ENCODE data around the gene IGF1R. TPM values are rescaled to one million over a fixed set of nuclear protein-coding genes. Genes with fewer than 3 reads are reported as not detected.
A peak's percentile ranks its signal among the peaks of the same experiment; 100 is the strongest.

The IGF1R gene
- total and polyA plus RNA-seq, 3 experiments from 2014 or later = 2.1 to 11.3 (median 10.9) TPM

DNA sequence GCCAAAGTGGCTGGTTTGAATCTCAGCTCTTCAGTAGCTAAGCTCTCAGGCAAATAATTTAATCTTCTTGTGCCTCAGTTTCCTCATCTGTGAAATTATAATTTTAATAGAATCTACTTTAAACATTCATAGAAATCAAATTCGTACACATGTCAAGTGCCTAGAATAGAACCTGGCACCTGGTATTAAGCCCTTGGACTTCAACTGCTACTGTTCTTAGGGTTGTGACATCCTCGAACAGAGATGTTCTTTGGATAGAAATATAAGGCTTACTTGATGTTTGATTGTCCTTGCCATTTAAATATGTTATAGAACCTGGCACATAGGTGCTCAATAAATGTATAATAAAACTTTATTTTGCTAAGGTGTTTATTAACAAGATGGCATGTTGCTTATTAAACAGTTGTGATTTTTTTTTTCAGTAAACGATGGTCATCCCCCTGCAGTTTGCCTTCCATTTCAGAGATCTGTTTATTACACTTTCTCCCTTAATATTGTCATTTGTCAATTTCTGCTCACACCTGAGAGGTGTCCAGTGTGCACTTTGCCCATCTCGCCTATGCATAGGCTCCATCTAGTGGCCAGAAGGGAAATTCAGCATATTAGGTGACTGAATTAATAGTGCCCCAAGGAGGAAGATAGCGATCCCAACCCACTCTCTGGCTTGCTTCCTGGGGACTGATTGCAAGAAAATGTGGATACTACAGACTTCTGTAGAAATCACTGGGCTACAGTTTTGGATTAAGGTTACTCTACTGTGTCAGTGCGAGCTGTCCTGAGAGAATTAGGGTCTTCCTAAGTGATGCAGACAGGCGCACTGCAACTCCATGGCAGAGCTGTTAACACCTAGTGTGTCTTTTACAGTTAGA is 10.7 kb downstream of the IGF1R start:
- ChIA-PET CTCF (interaction anchor here (0.7 to 1.8 kb wide), 5 partner anchors 12 to 147 kb away, joined by 3 to 6 read pairs (median 4); no protein-coding TSS in a partner anchor), POLR2A (no interaction called here)
- Mint-ChIP-seq H3K4me1 (peaks cover 0 to 8% (median 3%) of the 10 kb centered on the region in 3 donors), H3K9me3 (no peaks in the 10 kb centered on the region), H3K36me3 (no peaks in the 10 kb centered on the region), H3K4me3 (no peak overlapping the region), H3K27ac (no peak overlapping the region), H3K27me3 (peaks cover 17 to 48% of the 10 kb centered on the region in 2 donors)
- Histone ChIP-seq H3K36me3 (ENCODE audit: insufficient read depth, low read length) (no peaks in the 10 kb centered on the region), H3K4me3 (ENCODE audit: low read length) (no peak overlapping the region), H3K9me3 (ENCODE audit: low read length) (no peaks in the 10 kb centered on the region), H3K27ac (ENCODE audit: low read depth, low read length) (no peak overlapping the region), H3K27me3 (ENCODE audit: insufficient read depth, low read length, poor library complexity, severe bottlenecking) (no peaks in the 10 kb centered on the region), H3K4me1 (ENCODE audit: insufficient read depth, low read length) (peaks cover 14% of the 10 kb centered on the region)
- DNase-seq = peak in 2 of 5 donors; percentile 20 to 43

DNA sequence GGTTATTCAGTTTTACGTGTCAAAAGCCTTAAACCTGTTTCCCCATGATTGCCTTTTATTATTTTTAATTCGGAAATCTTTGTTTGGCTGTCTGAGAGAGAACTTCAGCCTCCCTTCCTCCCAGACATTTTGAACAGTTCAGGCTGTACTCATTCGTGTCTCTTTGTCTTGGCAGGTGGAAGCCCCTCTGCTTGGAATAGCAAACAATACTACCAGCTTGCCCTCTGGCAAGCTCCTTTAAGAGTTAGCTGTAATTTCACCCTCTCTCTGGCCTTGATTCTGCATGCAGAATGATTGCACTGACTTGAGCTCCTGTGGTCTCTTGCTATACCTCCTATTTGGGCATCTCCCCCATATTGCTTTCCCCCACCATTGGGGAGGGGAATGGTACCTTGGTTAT is 11.7 kb downstream of the IGF1R start:
- H3K27me3 ChIP-seq (ENCODE audit: insufficient read depth, low read length, poor library complexity, severe bottlenecking) = no peaks in the 10 kb centered on the region
- peaks cover 7% of the 10 kb centered on the region for H3K4me1 ChIP-seq (ENCODE audit: insufficient read depth, low read length)
- Mint-ChIP-seq H3K4me3 (no peak overlapping the region), H3K27me3 (peaks cover 16 to 38% of the 10 kb centered on the region in 2 donors), H3K36me3 (no peaks in the 10 kb centered on the region), H3K27ac (no peak overlapping the region), H3K9me3 (no peaks in the 10 kb centered on the region), H3K4me1 (peaks cover 0 to 8% (median 4%) of the 10 kb centered on the region in 3 donors)
- H3K9me3 ChIP-seq (ENCODE audit: low read length) = no peaks in the 10 kb centered on the region
- no peak overlapping the region for H3K4me3 ChIP-seq (ENCODE audit: low read length)
- ChIA-PET POLR2A (no interaction called here), CTCF (interaction anchor here (0.7 to 1.8 kb wide), 6 partner anchors 8 to 148 kb away, joined by 3 to 6 read pairs (median 4); no protein-coding TSS in a partner anchor)
- H3K36me3 ChIP-seq (ENCODE audit: insufficient read depth, low read length) = no peaks in the 10 kb centered on the region
- DNase-seq = no peak
- H3K27ac ChIP-seq (ENCODE audit: low read depth, low read length) = no peak overlapping the region

DNA sequence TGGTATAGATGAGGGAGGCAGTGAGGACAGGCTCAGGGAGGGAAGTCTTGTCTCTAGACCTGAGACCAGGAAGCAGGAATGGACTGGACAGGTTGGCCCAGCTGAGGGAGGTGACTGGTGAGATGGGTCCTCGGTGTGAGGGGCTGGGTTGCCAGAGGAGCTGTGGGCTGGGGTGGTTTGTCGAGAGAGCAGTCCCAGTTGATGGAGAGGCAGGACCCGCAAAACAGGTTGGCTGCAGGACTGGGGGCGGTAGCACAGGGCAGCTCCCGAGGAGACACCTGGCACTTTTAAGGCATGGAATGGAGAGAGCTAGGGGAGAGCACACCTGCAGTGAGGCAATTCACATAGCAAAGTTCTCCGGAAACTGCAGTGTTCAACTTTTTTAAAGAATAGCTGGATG is 14.7 kb downstream of the IGF1R start:
- peaks cover 7% of the 10 kb centered on the region for H3K4me1 ChIP-seq (ENCODE audit: insufficient read depth, low read length)
- no peak for DNase-seq
- no peaks in the 10 kb centered on the region for H3K36me3 ChIP-seq (ENCODE audit: insufficient read depth, low read length)
- H3K27me3 ChIP-seq (ENCODE audit: insufficient read depth, low read length, poor library complexity, severe bottlenecking) = no peaks in the 10 kb centered on the region
- no peak overlapping the region for H3K4me3 ChIP-seq (ENCODE audit: low read length)
- peak overlapping the region in 1 of 7 donors; percentile 32 for H3K4me3 Mint-ChIP-seq
- ChIA-PET POLR2A (no interaction called here), CTCF (interaction anchor here (0.6 to 1.2 kb wide), 3 partner anchors 139 to 144 kb away, joined by 3 read pairs; no protein-coding TSS in a partner anchor)
- no peaks in the 10 kb centered on the region for H3K36me3 Mint-ChIP-seq
- H3K27ac ChIP-seq (ENCODE audit: low read depth, low read length) = no peak overlapping the region
- no peaks in the 10 kb centered on the region for H3K9me3 Mint-ChIP-seq
- peaks cover 8 to 20% of the 10 kb centered on the region in 2 donors for H3K27me3 Mint-ChIP-seq
- H3K27ac Mint-ChIP-seq = peak overlapping the region in 2 of 8 donors; percentile 11 to 12
- H3K4me1 Mint-ChIP-seq = peaks cover 0 to 8% (median 4%) of the 10 kb centered on the region in 3 donors
- H3K9me3 ChIP-seq (ENCODE audit: low read length) = no peaks in the 10 kb centered on the region

DNA sequence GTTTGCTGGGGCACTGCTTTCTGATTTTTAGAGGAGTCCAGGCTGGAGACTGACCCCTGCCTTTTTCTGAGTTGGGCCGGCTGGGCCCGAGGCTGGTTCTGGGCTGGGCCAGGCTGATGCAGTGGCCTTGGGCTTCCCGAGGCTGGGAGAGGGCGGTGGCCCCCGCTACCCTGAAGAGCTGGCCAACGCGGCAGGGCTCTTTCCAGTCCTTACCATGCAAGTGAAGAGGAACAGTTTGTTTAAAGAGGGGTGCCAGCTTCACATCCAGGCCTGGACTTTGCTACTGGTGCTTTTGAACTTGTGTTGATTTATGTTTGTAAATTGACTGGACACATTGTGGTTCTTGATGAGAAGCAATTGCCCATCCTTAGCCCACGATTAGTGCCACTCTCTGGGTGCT is 15.3 kb downstream of the IGF1R start:
- Histone ChIP-seq H3K9me3 (ENCODE audit: low read length) (no peaks in the 10 kb centered on the region), H3K4me3 (ENCODE audit: low read length) (no peak overlapping the region), H3K27ac (ENCODE audit: low read depth, low read length) (no peak overlapping the region), H3K36me3 (ENCODE audit: insufficient read depth, low read length) (no peaks in the 10 kb centered on the region), H3K4me1 (ENCODE audit: insufficient read depth, low read length) (peaks cover 10% of the 10 kb centered on the region), H3K27me3 (ENCODE audit: insufficient read depth, low read length, poor library complexity, severe bottlenecking) (no peaks in the 10 kb centered on the region)
- no peaks in the 10 kb centered on the region for H3K9me3 Mint-ChIP-seq
- no peaks in the 10 kb centered on the region for H3K36me3 Mint-ChIP-seq
- DNase-seq = no peak
- H3K27me3 Mint-ChIP-seq = peaks cover 7 to 15% of the 10 kb centered on the region in 2 donors
- H3K4me1 Mint-ChIP-seq = peaks cover 2 to 8% (median 4%) of the 10 kb centered on the region in 3 donors
- no peak overlapping the region for H3K4me3 Mint-ChIP-seq
- CTCF ChIA-PET = interaction anchor here (1.2 kb wide), 1 partner anchor 140 kb away, joined by 3 read pairs; no protein-coding TSS in a partner anchor
- POLR2A ChIA-PET = no interaction called here
- H3K27ac Mint-ChIP-seq = no peak overlapping the region

DNA sequence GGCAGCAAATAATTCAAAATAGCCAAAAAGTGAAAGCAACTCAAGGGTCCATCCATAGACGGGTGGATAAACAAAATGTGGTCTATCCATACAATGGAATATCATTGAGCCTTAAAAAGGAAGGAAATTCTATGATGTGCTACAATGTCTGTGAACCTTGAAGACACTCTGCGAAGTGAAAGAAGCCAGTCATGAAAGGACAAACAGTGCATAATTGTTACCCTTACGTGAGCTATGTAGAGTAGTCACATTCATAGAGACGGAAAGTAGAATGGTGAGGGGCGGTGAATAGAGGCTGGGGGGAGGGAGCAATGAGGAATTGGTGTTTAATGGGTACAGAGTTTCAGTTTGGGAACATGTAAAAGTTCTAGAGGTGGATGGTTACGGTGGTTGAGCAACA is 18.1 kb downstream of the IGF1R start:
- no peak overlapping the region for H3K4me3 ChIP-seq (ENCODE audit: low read length)
- no peak overlapping the region for H3K4me3 Mint-ChIP-seq
- H3K9me3 ChIP-seq (ENCODE audit: low read length) = no peaks in the 10 kb centered on the region
- no peaks in the 10 kb centered on the region for H3K27me3 ChIP-seq (ENCODE audit: insufficient read depth, low read length, poor library complexity, severe bottlenecking)
- H3K36me3 Mint-ChIP-seq = no peaks in the 10 kb centered on the region
- no peak for DNase-seq
- H3K27ac ChIP-seq (ENCODE audit: low read depth, low read length) = no peak overlapping the region
- peaks cover 29% of the 10 kb centered on the region for H3K4me1 ChIP-seq (ENCODE audit: insufficient read depth, low read length)
- POLR2A ChIA-PET = no interaction called here
- H3K27me3 Mint-ChIP-seq = peaks cover 5 to 12% of the 10 kb centered on the region in 2 donors
- no peaks in the 10 kb centered on the region for H3K9me3 Mint-ChIP-seq
- CTCF ChIA-PET = no interaction called here
- H3K36me3 ChIP-seq (ENCODE audit: insufficient read depth, low read length) = no peaks in the 10 kb centered on the region
- H3K27ac Mint-ChIP-seq = no peak overlapping the region
- peaks cover 7 to 15% (median 12%) of the 10 kb centered on the region in 3 donors for H3K4me1 Mint-ChIP-seq

DNA sequence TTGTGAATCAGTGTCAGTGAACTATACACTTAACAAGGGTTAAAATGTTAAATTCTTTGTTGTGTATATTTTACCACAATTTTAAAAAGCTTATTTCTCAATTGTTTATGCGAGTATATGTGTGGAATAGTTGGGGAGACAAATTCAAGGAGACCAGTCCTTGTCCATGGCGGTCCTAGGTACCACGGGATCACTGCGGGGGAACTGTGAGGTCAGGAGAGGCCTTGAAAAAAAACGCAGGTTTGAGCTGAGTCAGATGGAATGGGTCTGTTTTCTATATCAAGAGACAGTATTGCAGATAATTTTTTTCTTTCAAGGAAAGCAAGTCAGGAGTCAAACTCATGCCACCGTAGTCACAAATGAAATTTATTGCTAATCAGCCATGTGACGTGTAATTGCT is 18.5 kb downstream of the IGF1R start:
- Histone ChIP-seq H3K36me3 (ENCODE audit: insufficient read depth, low read length) (no peaks in the 10 kb centered on the region), H3K27ac (ENCODE audit: low read depth, low read length) (no peak overlapping the region), H3K9me3 (ENCODE audit: low read length) (no peaks in the 10 kb centered on the region), H3K4me3 (ENCODE audit: low read length) (no peak overlapping the region), H3K4me1 (ENCODE audit: insufficient read depth, low read length) (peaks cover 30% of the 10 kb centered on the region), H3K27me3 (ENCODE audit: insufficient read depth, low read length, poor library complexity, severe bottlenecking) (no peaks in the 10 kb centered on the region)
- Mint-ChIP-seq H3K27me3 (peaks cover 5 to 12% of the 10 kb centered on the region in 2 donors), H3K27ac (no peak overlapping the region), H3K4me1 (peaks cover 7 to 15% (median 12%) of the 10 kb centered on the region in 3 donors), H3K4me3 (no peak overlapping the region), H3K9me3 (no peaks in the 10 kb centered on the region), H3K36me3 (no peaks in the 10 kb centered on the region)
- no peak for DNase-seq
- ChIA-PET CTCF (no interaction called here), POLR2A (no interaction called here)

DNA sequence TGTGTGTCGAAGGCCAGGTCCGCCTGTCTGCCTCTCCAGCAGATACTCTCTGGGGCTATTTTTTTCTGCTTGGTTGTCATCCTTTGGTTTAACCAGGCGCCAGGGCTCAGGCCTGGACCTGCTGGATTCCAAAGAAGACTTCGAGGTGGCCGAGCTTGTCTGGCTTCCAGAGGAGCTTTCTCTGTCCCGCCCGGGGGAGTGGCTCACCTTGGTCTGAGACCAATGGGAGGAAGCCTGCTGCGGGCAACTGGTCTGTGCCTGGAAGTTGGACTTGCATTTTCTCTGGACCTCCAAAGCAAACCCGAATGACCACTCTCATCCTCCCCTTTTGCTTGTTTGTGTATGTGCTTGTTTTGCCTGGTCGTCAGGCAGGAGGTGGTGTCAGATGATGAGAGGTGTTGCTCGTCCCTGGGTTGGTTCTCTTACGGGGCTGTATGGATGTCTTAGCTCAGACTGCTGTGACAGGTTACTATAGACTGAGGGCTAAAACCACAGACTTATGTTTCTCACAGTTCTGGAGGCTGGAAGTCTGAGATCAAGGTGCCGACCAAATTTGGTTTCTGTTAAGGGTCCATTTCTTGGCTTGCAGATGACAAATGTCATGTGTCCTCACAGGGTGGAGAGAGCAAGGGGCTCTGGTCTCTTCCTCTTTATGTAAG is 19.3 kb downstream of the IGF1R start:
- no peaks in the 10 kb centered on the region for H3K9me3 ChIP-seq (ENCODE audit: low read length)
- no peaks in the 10 kb centered on the region for H3K9me3 Mint-ChIP-seq
- H3K4me3 ChIP-seq (ENCODE audit: low read length) = no peak overlapping the region
- H3K4me1 ChIP-seq (ENCODE audit: insufficient read depth, low read length) = peaks cover 30% of the 10 kb centered on the region
- ChIA-PET POLR2A (no interaction called here), CTCF (no interaction called here)
- no peak overlapping the region for H3K27ac ChIP-seq (ENCODE audit: low read depth, low read length)
- peaks cover 3 to 8% of the 10 kb centered on the region in 2 donors for H3K27me3 Mint-ChIP-seq
- no peak for DNase-seq
- H3K4me1 Mint-ChIP-seq = peaks cover 5 to 13% (median 12%) of the 10 kb centered on the region in 3 donors
- no peaks in the 10 kb centered on the region for H3K36me3 Mint-ChIP-seq
- H3K27me3 ChIP-seq (ENCODE audit: insufficient read depth, low read length, poor library complexity, severe bottlenecking) = no peaks in the 10 kb centered on the region
- no peak overlapping the region for H3K27ac Mint-ChIP-seq
- H3K36me3 ChIP-seq (ENCODE audit: insufficient read depth, low read length) = no peaks in the 10 kb centered on the region
- H3K4me3 Mint-ChIP-seq = no peak overlapping the region

Measured in CD8-positive, alpha-beta memory T cell (primary cell).